HG03469 (cell line): ENCODE measurements around the gene INHBB.

Experiments
- ATAC-seq: cut with Tn5 transposase; IDR thresholded peaks from one replicate; pipeline ENCODE4 v1.9.1; 2021; ENCODE audit warnings: mild to moderate bottlenecking, moderate library complexity, moderate number of reproducible peaks; ENCODE audit not compliant: unreplicated experiment

Gene INHBB

GRCh38 chr2:120354935-120355779 lies 9.2 kb downstream of the INHBB start:
- no peak for ATAC-seq

GRCh38 chr2:120355780-120356266 lies 9.9 kb downstream of the INHBB start:
- ATAC-seq: no peak

- ATAC-seq: no peak
Measured at GRCh38 chr2:120357768-120358167, 11.8 kb downstream of the INHBB start.

GRCh38 chr2:120358734-120359465 lies 13.0 kb downstream of the INHBB start:
- no peak for ATAC-seq

GRCh38 chr2:120360307-120360855 lies 14.4 kb downstream of the INHBB start:
- no peak for ATAC-seq

- no peak for ATAC-seq
Measured at GRCh38 chr2:120362926-120363325, 17.0 kb downstream of the INHBB start.

- ATAC-seq: no peak
Measured at GRCh38 chr2:120365236-120365793, 19.4 kb downstream of the INHBB start.

GRCh38 chr2:120366698-120367097 lies 20.8 kb downstream of the INHBB start:
- ATAC-seq: no peak

- no peak for ATAC-seq
Measured at GRCh38 chr2:120367221-120367620, 21.3 kb downstream of the INHBB start.

- ATAC-seq: no peak
Measured at GRCh38 chr2:120367649-120368048, 21.7 kb downstream of the INHBB start.

- ATAC-seq: no peak
Measured at GRCh38 chr2:120368086-120368485, 22.1 kb downstream of the INHBB start.

- ATAC-seq: no peak
Measured at GRCh38 chr2:120369250-120369649, 23.3 kb downstream of the INHBB start.

GRCh38 chr2:120371969-120372625 lies 26.2 kb downstream of the INHBB start:
- no peak for ATAC-seq

- no peak for ATAC-seq
Measured at GRCh38 chr2:120372816-120373215, 26.9 kb downstream of the INHBB start.

- no peak for ATAC-seq
Measured at GRCh38 chr2:120373424-120373823, 27.5 kb downstream of the INHBB start.

GRCh38 chr2:120374821-120375220 lies 28.9 kb downstream of the INHBB start:
- no peak for ATAC-seq

- no peak for ATAC-seq
Measured at GRCh38 chr2:120375251-120376020, 29.5 kb downstream of the INHBB start.

- no peak for ATAC-seq
Measured at GRCh38 chr2:120376101-120376500, 30.2 kb downstream of the INHBB start.

- ATAC-seq: no peak
Measured at GRCh38 chr2:120376679-120377640, 31.0 kb downstream of the INHBB start.
